ENCODE data around the gene ATRNL1. TPM values are rescaled to one million over a fixed set of nuclear protein-coding genes. Genes with fewer than 3 reads are reported as not detected.

The ATRNL1 gene
- total and polyA plus RNA-seq, 2 of the 8 experiments (the other 6 are each of a cell fraction or from before 2014, with no cell fraction given) = 5.1 to 17.6 TPM

GRCh38 chr10:115659616-115660015, 566.5 kb downstream of the ATRNL1 start:
- FAIRE-seq = no peak
- CTCF ChIA-PET (ENCODE audit: partially characterized antibody) = no interaction called here
- Histone ChIP-seq H3K23ac (ENCODE audit: insufficient read length) (no peak overlapping the region), H3K4me2 (ENCODE audit: insufficient read depth in 1 of 2, low read depth in 2 of 2, low read length in 2 of 2) (no peak overlapping the region), H2BK5ac (ENCODE audit: low read depth, low read length) (no peak overlapping the region), H3K27ac (ENCODE audit: low read depth, low read length) (no peak overlapping the region), H3K14ac (ENCODE audit: insufficient read length) (no peak overlapping the region), H4K5ac (ENCODE audit: insufficient read length, low read depth, low read length) (no peak overlapping the region), H2BK15ac (ENCODE audit: low read length) (no peak overlapping the region), H3K18ac (ENCODE audit: extremely low read depth, low read length) (no peak overlapping the region), H3K36me3 (ENCODE audit: control insufficient read depth in 2 of 4, insufficient read depth in 4 of 4, low read length in 3 of 4) (no peaks in the 10 kb centered on the region), H2BK12ac (ENCODE audit: low read depth, low read length) (no peak overlapping the region), H3K56ac (replicated peaks; ENCODE audit: insufficient read length, low read depth, low read length) (no peak overlapping the region), H4K20me1 (replicated peaks in 1 of 2; ENCODE audit: control insufficient read depth in 1 of 2, insufficient read depth in 2 of 2, low read length in 2 of 2) (no peaks in the 10 kb centered on the region), H3K4me3 (ENCODE audit: extremely low read depth in 1 of 4, insufficient read depth in 2 of 4, low read depth in 3 of 4, low read length in 4 of 4) (no peak overlapping the region), H3K4ac (replicated peaks; ENCODE audit: insufficient read length, low read depth, low read length) (no peak overlapping the region), H4K8ac (ENCODE audit: extremely low read depth, insufficient read depth, low read length) (no peak overlapping the region), H2AK5ac (ENCODE audit: low read depth, low read length) (no peak overlapping the region), H3K79me2 (ENCODE audit: control insufficient read depth in 1 of 2, insufficient read depth in 2 of 2, low read length in 2 of 2) (no peaks in the 10 kb centered on the region), H3K79me1 (ENCODE audit: low read depth, low read length) (no peaks in the 10 kb centered on the region), H2BK20ac (ENCODE audit: low read length) (no peak overlapping the region), H2AFZ (ENCODE audit: low read length) (no peak overlapping the region), H3K9me3 (ENCODE audit: insufficient read depth in 2 of 2, low read depth in 1 of 2, low read length in 1 of 2) (no peaks in the 10 kb centered on the region), H3K4me1 (replicated peaks in 1 of 4; ENCODE audit: control insufficient read depth in 3 of 4, insufficient read depth in 4 of 4, low read length in 3 of 4) (no peaks in the 10 kb centered on the region), H3K27me3 (replicated peaks in 1 of 4; ENCODE audit: control insufficient read depth in 3 of 4, extremely low read depth in 1 of 4, insufficient read depth in 3 of 4, low read length in 3 of 4) (no peaks in the 10 kb centered on the region), H2BK120ac (replicated peaks; ENCODE audit: low read depth, low read length) (no peak overlapping the region), H4K91ac (replicated peaks; ENCODE audit: insufficient read length, low read length) (no peak overlapping the region), H3K23me2 (ENCODE audit: low read depth, low read length) (no peaks in the 10 kb centered on the region), H3K9ac (replicated peaks in 1 of 4; ENCODE audit: extremely low read depth in 1 of 4, low read depth in 3 of 4, low read length in 3 of 4) (no peak overlapping the region)
- POLR2A ChIA-PET (ENCODE audit: partially characterized antibody) = no interaction called here
- WGBS, 2 experiments (ENCODE audit: extremely low coverage in 1 of 2, insufficient coverage in 1 of 2, insufficient read length in 1 of 2, insufficient replicate concordance in 2 of 2, low coverage in 1 of 2, low lambda C conversion rate in 2 of 2, missing lambda C conversion rate in 1 of 2) = 100% methylated on average over 3 of the region's 3 CpGs; no CpG with 5 or more reads in 1 of the 2 experiments
- TF ChIP-seq SIN3A (conservative IDR thresholded peaks at IDR 0.05 in 1 of 2, IDR thresholded peaks at IDR 0.05 in 1 of 2; ENCODE audit: low read depth in 1 of 2, low read length in 2 of 2) = no peak
- no peak for TF ChIP-seq ASH2L (IDR thresholded peaks at IDR 0.05; ENCODE audit: low read length)
- no peak for TF ChIP-seq BCL11A (IDR thresholded peaks at IDR 0.05; ENCODE audit: low read depth in 2 of 2, low read length in 2 of 2)
- no peak for TF ChIP-seq TEAD4 (IDR thresholded peaks at IDR 0.05; ENCODE audit: low read depth, low read length)
- TF ChIP-seq RBBP5 (IDR thresholded peaks at IDR 0.05; ENCODE audit: borderline replicate concordance, low read depth, low read length) = no peak
- TF ChIP-seq CTCF (IDR thresholded peaks at IDR 0.05; ENCODE audit: control extremely low read depth in 1 of 3, insufficient read depth in 1 of 3, low read depth in 1 of 3, low read length in 3 of 3) = no peak
- no peak for TF ChIP-seq TBP (IDR thresholded peaks at IDR 0.05; ENCODE audit: low read depth, low read length)
- TF ChIP-seq SIRT6 (IDR thresholded peaks at IDR 0.05; ENCODE audit: low read length) = no peak
- no peak for TF ChIP-seq EGR1 (IDR thresholded peaks at IDR 0.05; ENCODE audit: borderline replicate concordance, low read depth, low read length)
- TF ChIP-seq HDAC6 (IDR thresholded peaks at IDR 0.05; ENCODE audit: low read depth, low read length) = no peak
- DNase-seq (ENCODE audit: low read depth in 1 of 2, low spot score in 2 of 2) = no peak

All from H1 (cell line).